WTC11 (cell line): Measurements from ENCODE around the gene IFT52. TPM values are rescaled to one million over a fixed set of nuclear protein-coding genes. Genes with fewer than 3 reads are reported as not detected.
"Not testable (repeated sequence)": the region's sequence is repeated elsewhere in the genome, so short reads cannot be mapped to it uniquely, and the experiment has no call there.

Source experiments
- ATAC-seq: fragments of 200-7000 bp; cut with Tn5 transposase; 2 replicates; pipeline ENCODE4 v1.10.0; 2021; ENCODE audit warnings: mild to moderate bottlenecking, moderate library complexity
- CTCF ChIA-PET: fragments of 300-600 bp; sonication (Branson Sonifier 250); formaldehyde crosslinking; loops from one replicate; lab custom pipeline; 2021; ENCODE audit warnings: antibody characterized with exemption; lab: Charles Lee
- POLR2A ChIA-PET: fragments of 350-600 bp; sonication (Branson Sonifier 250); formaldehyde crosslinking; loops from one replicate; lab custom pipeline; 2021; ENCODE audit warnings: antibody characterized with exemption; lab: Charles Lee
- DNase-seq: peaks from one replicate; pipeline ENCODE4 v3.0.0; 2021; ENCODE audit warnings: low spot score
- H3K27ac Mint-ChIP-seq: 2 replicates; pipeline ENCODE4 v1.8.0; 2021; ENCODE audit warnings: mixed read lengths
- H3K27me3 Mint-ChIP-seq: 2 replicates; pipeline ENCODE4 v1.8.0; 2021; ENCODE audit warnings: low read depth, mild to moderate bottlenecking, moderate library complexity, mixed read lengths
- H3K36me3 Mint-ChIP-seq: 2 replicates; pipeline ENCODE4 v1.8.0; 2021; ENCODE audit warnings: mixed read lengths
- H3K4me1 Mint-ChIP-seq: 2 replicates; pipeline ENCODE4 v1.8.0; 2022; ENCODE audit warnings: mixed read lengths
- H3K4me3 Mint-ChIP-seq: 2 replicates; pipeline ENCODE4 v1.8.0; 2021; ENCODE audit warnings: mild to moderate bottlenecking, moderate library complexity, mixed read lengths
- H3K9me3 Mint-ChIP-seq: 2 replicates; pipeline ENCODE4 v1.8.0; 2021; ENCODE audit warnings: mixed read lengths
- ATF1 ChIP-seq: sonication (generic); formaldehyde crosslinking; IDR thresholded peaks from 2 replicates; pipeline ENCODE4 v1.8.1; 2023; ENCODE audit warnings: mild to moderate bottlenecking, moderate library complexity, missing genetic modification reagents
- FOXJ3 ChIP-seq: sonication (generic); formaldehyde crosslinking; IDR thresholded peaks from 2 replicates; pipeline ENCODE4 v1.9.0; 2021; ENCODE audit warnings: missing genetic modification reagents, mild to moderate bottlenecking, borderline replicate concordance
- GABPB1 ChIP-seq: sonication (generic); formaldehyde crosslinking; IDR thresholded peaks from 2 replicates; pipeline ENCODE4 v1.8.1; 2023; ENCODE audit warnings: mild to moderate bottlenecking, missing genetic modification reagents
- GTF2I ChIP-seq: fragments of 250-450 bp; sonication (Bioruptor Pico); conservative IDR thresholded peaks from 2 replicates; pipeline ENCODE4 v1.4.0; 2021; ENCODE audit warnings: mild to moderate bottlenecking
- HMGA2 ChIP-seq: fragments of 250-450 bp; sonication (Bioruptor Pico); IDR thresholded peaks from 2 replicates; pipeline ENCODE4 v1.4.0; 2021; ENCODE audit warnings: mild to moderate bottlenecking, moderate library complexity
- PRRX2 ChIP-seq: fragments of 250-450 bp; sonication (Bioruptor Pico); IDR thresholded peaks from 2 replicates; pipeline ENCODE4 v1.8.0; 2021; ENCODE audit warnings: mild to moderate bottlenecking
- TP53 ChIP-seq: sonication (generic); formaldehyde crosslinking; IDR thresholded peaks from 2 replicates; pipeline ENCODE4 v1.8.1; 2023; ENCODE audit warnings: mild to moderate bottlenecking, missing genetic modification reagents
- ZNF121 ChIP-seq: sonication (generic); formaldehyde crosslinking; IDR thresholded peaks from 2 replicates; pipeline ENCODE4 v1.8.0; 2023; ENCODE audit warnings: missing genetic modification reagents
- ZNF263 ChIP-seq: sonication (generic); formaldehyde crosslinking; IDR thresholded peaks from 2 replicates; pipeline ENCODE4 v1.8.1; 2022; ENCODE audit warnings: low read depth, mild to moderate bottlenecking, moderate library complexity, missing genetic modification reagents
- ZNF317 ChIP-seq: sonication (generic); formaldehyde crosslinking; IDR thresholded peaks from 2 replicates; pipeline ENCODE4 v1.8.1; 2023; ENCODE audit warnings: low read depth, mild to moderate bottlenecking, moderate library complexity, missing genetic modification reagents, borderline replicate concordance
- total RNA-seq: library from RNA; stranded (reverse); gene quantifications from 3 replicates; pipeline ENCODE4 v1.2.3, GENCODE V29; 2021
- TF ChIP-seq, protein P1 (sequence below): sonication (generic); formaldehyde crosslinking; IDR thresholded peaks from 2 replicates; pipeline ENCODE4 v1.8.0; 2023; ENCODE audit warnings: missing genetic modification reagents, mild to moderate bottlenecking, borderline replicate concordance
- TF ChIP-seq, protein P2 (sequence below): sonication (generic); formaldehyde crosslinking; conservative IDR thresholded peaks from 2 replicates; pipeline ENCODE4 v1.8.1; 2023; ENCODE audit warnings: mild to moderate bottlenecking, low read depth, missing genetic modification reagents, moderate library complexity
- TF ChIP-seq, protein P3 (sequence below): sonication (generic); formaldehyde crosslinking; IDR thresholded peaks from 2 replicates; pipeline ENCODE4 v1.8.0; 2023; ENCODE audit warnings: missing genetic modification reagents
- TF ChIP-seq, protein P4 (sequence below): sonication (generic); formaldehyde crosslinking; IDR thresholded peaks from 2 replicates; pipeline ENCODE4 v1.8.1; 2023; ENCODE audit warnings: mild to moderate bottlenecking, missing genetic modification reagents, moderate library complexity

IFT52 gene
- total RNA-seq, 1 experiment from 2014 or later, result 27.5 TPM

DNA sequence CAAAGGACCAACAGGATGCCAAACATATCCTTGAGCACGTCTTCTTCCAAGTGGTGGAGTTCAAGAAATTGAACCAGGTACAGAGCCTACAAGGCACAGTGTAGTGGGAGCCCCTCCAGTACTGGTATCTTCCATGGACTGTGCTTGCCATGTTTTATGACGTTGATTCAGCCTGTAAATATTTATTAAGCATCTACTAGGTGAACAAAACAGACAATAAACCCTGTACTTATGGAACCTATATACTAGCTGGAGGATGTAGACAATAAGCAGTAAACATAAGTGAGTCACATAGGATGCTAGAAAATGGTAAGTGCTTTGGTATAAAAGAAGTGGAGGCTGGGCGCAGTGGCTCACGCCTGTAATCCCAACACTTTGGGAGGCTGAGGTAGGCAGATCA lies 51.8 kb downstream of the IFT52 start (continued):
- TF ChIP-seq GTF2I (CRISPR knock-in tag) (no peak), ATF1 (no peak), ZNF263 (CRISPR knock-in tag) (no peak), FOXJ3 (CRISPR knock-in tag) (no peak), HMGA2 (no peak), GABPB1 (CRISPR knock-in tag) (no peak)
- TF ChIP-seq, protein P1, sequence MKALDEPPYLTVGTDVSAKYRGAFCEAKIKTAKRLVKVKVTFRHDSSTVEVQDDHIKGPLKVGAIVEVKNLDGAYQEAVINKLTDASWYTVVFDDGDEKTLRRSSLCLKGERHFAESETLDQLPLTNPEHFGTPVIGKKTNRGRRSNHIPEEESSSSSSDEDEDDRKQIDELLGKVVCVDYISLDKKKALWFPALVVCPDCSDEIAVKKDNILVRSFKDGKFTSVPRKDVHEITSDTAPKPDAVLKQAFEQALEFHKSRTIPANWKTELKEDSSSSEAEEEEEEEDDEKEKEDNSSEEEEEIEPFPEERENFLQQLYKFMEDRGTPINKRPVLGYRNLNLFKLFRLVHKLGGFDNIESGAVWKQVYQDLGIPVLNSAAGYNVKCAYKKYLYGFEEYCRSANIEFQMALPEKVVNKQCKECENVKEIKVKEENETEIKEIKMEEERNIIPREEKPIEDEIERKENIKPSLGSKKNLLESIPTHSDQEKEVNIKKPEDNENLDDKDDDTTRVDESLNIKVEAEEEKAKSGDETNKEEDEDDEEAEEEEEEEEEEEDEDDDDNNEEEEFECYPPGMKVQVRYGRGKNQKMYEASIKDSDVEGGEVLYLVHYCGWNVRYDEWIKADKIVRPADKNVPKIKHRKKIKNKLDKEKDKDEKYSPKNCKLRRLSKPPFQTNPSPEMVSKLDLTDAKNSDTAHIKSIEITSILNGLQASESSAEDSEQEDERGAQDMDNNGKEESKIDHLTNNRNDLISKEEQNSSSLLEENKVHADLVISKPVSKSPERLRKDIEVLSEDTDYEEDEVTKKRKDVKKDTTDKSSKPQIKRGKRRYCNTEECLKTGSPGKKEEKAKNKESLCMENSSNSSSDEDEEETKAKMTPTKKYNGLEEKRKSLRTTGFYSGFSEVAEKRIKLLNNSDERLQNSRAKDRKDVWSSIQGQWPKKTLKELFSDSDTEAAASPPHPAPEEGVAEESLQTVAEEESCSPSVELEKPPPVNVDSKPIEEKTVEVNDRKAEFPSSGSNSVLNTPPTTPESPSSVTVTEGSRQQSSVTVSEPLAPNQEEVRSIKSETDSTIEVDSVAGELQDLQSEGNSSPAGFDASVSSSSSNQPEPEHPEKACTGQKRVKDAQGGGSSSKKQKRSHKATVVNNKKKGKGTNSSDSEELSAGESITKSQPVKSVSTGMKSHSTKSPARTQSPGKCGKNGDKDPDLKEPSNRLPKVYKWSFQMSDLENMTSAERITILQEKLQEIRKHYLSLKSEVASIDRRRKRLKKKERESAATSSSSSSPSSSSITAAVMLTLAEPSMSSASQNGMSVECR (CRISPR knock-in tag), result no peak
- TF ChIP-seq, protein P2, sequence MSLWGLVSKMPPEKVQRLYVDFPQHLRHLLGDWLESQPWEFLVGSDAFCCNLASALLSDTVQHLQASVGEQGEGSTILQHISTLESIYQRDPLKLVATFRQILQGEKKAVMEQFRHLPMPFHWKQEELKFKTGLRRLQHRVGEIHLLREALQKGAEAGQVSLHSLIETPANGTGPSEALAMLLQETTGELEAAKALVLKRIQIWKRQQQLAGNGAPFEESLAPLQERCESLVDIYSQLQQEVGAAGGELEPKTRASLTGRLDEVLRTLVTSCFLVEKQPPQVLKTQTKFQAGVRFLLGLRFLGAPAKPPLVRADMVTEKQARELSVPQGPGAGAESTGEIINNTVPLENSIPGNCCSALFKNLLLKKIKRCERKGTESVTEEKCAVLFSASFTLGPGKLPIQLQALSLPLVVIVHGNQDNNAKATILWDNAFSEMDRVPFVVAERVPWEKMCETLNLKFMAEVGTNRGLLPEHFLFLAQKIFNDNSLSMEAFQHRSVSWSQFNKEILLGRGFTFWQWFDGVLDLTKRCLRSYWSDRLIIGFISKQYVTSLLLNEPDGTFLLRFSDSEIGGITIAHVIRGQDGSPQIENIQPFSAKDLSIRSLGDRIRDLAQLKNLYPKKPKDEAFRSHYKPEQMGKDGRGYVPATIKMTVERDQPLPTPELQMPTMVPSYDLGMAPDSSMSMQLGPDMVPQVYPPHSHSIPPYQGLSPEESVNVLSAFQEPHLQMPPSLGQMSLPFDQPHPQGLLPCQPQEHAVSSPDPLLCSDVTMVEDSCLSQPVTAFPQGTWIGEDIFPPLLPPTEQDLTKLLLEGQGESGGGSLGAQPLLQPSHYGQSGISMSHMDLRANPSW (CRISPR knock-in tag), result no peak
- TF ChIP-seq, protein P3, sequence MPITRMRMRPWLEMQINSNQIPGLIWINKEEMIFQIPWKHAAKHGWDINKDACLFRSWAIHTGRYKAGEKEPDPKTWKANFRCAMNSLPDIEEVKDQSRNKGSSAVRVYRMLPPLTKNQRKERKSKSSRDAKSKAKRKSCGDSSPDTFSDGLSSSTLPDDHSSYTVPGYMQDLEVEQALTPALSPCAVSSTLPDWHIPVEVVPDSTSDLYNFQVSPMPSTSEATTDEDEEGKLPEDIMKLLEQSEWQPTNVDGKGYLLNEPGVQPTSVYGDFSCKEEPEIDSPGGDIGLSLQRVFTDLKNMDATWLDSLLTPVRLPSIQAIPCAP (CRISPR knock-in tag), result no peak
- TF ChIP-seq, all 79 proteins: peak for 0

DNA sequence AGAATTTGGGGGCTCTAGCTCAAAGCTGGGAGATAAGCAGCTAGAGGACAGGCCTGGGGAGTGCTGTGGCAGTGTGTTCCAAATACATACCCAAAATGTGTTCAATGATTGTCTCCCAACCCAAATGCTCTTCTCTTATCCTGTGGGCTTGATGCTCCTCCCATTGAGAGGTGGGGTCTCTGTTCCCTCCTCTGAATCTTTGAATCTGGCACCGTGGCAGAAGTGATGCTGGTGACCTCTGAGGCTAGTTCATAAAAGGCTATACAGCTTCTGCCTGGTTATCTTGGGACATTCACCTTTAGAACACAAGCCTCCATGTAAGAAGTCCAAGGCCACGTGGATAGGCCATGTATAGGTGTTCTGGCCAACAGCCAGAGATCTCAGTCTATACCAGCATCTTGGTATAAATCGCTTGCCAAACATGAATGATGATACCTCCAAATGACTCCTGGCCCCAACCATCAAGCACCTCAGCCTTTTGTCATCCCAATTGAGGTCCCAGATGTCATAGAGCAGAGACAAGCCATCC lies 60.3 kb downstream of the IFT52 start:
- no peak overlapping the region for H3K4me3 Mint-ChIP-seq
- CTCF ChIA-PET, result interaction anchor here (0.6 kb wide), 1 partner anchor 33 kb away, joined by 4 read pairs; no protein-coding TSS in a partner anchor
- no peak for TF ChIP-seq PRRX2 (CRISPR knock-in tag)
- no peak for TF ChIP-seq ZNF263 (CRISPR knock-in tag)
- no peak for TF ChIP-seq ZNF121 (CRISPR knock-in tag)
- no peak for TF ChIP-seq TP53 (CRISPR knock-in tag)
- TF ChIP-seq, all 79 proteins: peak for 0
- Mint-ChIP-seq H3K4me1 (no peaks in the 10 kb centered on the region), H3K9me3 (no peaks in the 10 kb centered on the region), H3K27ac (no peak overlapping the region), H3K27me3 (no peaks in the 10 kb centered on the region), H3K36me3 (peaks cover 8% of the 10 kb centered on the region; the same call in 1 of the 2 replicates)
- no peak for ATAC-seq
- POLR2A ChIA-PET, result no interaction called here
- no peak for DNase-seq

DNA sequence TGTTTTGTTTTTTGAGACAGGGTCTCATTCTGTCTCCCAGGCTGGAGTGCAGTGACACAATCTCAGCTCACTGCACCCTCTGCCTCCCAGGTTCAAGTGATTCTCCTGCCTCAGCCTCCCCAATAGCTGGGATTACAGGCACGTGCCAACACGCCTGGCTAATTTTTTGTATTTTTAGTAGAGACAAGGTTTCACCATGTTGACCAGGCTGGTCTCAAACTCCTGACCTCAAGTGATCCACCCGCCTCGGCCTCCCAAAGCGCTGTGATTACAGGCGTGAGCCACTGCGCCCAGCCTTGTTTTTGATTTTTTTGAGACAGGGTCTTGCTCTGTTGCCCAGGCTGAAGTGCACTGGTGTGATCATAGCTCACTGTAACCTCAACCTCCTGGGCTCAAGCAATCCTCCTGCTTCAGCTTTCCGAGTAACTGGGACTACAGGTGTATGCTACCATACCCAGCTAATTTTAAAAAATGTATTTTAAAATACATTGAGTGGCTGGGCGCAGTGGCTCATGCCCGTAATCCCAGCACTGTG lies 61.0 kb downstream of the IFT52 start:
- DNase-seq, H3K4me1 Mint-ChIP-seq, H3K27ac Mint-ChIP-seq, ATAC-seq, POLR2A ChIA-PET, H3K9me3 Mint-ChIP-seq, H3K4me3 Mint-ChIP-seq, H3K27me3 Mint-ChIP-seq, H3K36me3 Mint-ChIP-seq: not testable (repeated sequence)
- CTCF ChIA-PET, result interaction anchor here (0.6 kb wide), 1 partner anchor 33 kb away, joined by 4 read pairs; no protein-coding TSS in a partner anchor
- TF ChIP-seq ZNF121 (CRISPR knock-in tag), result peak; percentile 27; the same call in 1 of the 2 replicates

DNA sequence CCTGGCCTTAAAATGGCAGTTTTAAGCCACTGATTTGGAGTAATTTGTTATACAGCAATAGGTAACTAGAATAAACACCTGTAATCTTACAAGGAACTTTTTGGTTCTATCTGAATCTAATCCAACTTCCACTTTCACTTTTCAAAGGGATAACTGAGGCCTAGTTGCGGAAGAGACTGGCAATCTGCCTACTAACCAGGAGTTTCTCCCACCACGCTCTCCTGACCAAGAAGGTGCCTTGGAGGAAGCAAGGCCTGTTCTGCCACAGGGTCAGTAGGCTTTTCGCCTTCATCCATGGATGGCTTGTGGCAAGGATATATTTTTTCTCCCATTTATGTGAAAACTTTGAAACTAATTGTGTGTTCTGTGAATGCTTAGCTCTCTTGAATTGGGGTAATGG lies 63.2 kb downstream of the IFT52 start:
- no peaks in the 10 kb centered on the region for H3K9me3 Mint-ChIP-seq
- H3K36me3 Mint-ChIP-seq, result no peaks in the 10 kb centered on the region
- ATAC-seq, result no peak
- no peak for DNase-seq
- CTCF ChIA-PET, result no interaction called here
- POLR2A ChIA-PET, result no interaction called here
- H3K4me1 Mint-ChIP-seq, result peaks cover 3% of the 10 kb centered on the region; the same call in 1 of the 2 replicates
- H3K27ac Mint-ChIP-seq, result peak overlapping the region; percentile 11; the same call in 1 of the 2 replicates
- no peak overlapping the region for H3K4me3 Mint-ChIP-seq
- no peaks in the 10 kb centered on the region for H3K27me3 Mint-ChIP-seq
- TF ChIP-seq, protein P4, sequence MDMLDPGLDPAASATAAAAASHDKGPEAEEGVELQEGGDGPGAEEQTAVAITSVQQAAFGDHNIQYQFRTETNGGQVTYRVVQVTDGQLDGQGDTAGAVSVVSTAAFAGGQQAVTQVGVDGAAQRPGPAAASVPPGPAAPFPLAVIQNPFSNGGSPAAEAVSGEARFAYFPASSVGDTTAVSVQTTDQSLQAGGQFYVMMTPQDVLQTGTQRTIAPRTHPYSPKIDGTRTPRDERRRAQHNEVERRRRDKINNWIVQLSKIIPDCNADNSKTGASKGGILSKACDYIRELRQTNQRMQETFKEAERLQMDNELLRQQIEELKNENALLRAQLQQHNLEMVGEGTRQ, result no peak
- no peak for TF ChIP-seq ZNF317
- TF ChIP-seq, protein P1 (CRISPR knock-in tag), result no peak
